Midbrain (tissue), 1 donor: ENCODE data around the gene ITPR2.
"Not testable (repeated sequence)": the region's sequence is repeated elsewhere in the genome, so short reads cannot be mapped to it uniquely, and the experiment has no call there.

Source experiments
- DNase-seq: peaks from one replicate; lab custom pipeline; 2025; lab: John Stamatoyannopoulos, UW

Gene ITPR2

DNA sequence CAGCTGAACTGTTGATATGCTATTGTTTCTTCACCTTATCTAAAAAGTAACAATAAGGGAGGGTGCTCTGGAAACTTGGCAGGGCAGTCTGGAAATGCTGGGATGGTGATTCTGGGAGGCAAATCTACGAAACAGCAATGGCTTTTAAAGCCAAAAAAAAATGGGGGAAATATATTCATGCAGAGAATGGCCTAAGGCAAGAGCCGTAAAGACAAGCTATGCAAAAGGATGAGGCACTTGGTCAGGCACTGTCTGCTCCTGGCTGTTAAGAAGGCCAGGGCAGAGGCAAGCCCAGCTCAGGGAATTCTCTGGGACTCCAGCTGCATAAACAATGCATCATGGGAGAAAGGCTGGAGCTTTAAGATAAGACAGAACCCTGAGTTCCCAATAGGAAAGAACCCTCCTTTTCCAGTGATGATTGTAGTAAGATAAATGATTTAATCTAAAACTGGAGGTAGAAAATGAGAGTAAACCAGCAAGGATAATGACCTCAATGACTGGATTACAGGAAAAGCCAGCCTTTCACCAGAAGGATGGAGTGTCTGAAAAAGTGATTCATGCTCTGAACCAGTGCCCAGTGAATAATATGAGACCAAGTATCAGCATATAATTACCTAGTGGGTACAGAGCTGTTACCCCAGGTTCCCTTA lies 46.0 kb downstream of the ITPR2 start:
- no peak for DNase-seq

DNA sequence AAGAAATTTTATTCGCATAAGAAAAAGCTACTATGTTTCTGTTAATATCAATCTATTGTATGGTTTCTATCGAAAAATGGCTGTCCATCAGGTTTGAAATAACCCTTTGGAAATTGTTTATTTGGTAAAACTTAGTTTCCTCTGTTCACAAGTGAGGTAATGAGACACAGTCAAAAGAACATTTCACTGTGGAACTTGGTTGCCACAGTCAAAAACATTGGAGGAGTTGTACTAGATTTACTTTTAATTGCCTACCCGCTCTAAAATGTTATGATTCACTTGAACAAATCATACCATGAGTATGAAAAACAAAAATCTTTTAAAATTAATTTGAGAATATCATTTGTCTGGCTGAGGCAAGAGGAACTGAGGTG lies 46.5 kb downstream of the ITPR2 start:
- DNase-seq: no peak

DNA sequence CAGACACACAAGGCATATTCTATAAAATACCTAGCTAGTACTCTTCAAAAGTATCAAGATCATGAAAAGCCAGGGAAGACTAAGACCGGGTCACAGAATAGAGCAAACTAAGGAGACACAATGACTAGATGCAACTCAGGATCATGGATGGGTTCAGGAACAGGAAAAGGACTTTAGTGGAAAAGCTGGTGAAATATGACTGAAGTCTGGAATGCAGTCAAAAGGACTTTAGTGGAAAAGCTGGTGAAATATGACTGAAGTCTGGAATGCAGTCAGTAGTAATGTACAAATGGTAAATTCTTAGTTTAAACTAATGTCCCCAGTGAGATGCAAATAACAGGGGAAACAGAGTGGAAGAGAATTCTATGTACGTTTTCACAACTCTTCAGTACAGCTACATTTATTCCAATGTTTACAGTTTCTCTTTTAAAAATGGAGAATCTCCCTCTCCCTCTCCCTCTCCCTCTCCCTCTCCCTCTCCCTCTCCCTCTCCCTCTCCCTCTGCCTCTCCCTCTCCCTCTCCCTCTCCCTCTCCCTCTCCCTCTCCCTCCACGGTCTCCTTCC lies 49.1 kb downstream of the ITPR2 start:
- not testable (repeated sequence) for DNase-seq

DNA sequence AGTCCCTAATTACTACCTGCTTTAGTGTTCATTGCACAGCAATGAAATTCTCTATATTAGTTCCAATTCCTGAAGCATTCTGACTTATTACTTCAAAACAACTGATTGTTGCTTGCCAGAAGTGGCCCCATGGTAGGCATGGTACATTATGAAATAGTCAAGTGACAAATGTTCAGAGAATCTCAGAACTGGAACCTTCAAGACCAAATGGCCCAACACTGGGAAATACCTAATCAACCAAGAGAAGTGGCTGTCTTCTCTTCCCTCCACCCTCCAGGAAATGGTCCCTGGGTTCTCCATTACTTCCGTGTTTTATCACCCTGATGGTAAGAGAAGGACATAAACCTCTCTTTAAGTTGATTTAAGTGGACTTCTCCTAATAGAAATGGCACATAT lies 49.9 kb downstream of the ITPR2 start:
- no peak for DNase-seq

DNA sequence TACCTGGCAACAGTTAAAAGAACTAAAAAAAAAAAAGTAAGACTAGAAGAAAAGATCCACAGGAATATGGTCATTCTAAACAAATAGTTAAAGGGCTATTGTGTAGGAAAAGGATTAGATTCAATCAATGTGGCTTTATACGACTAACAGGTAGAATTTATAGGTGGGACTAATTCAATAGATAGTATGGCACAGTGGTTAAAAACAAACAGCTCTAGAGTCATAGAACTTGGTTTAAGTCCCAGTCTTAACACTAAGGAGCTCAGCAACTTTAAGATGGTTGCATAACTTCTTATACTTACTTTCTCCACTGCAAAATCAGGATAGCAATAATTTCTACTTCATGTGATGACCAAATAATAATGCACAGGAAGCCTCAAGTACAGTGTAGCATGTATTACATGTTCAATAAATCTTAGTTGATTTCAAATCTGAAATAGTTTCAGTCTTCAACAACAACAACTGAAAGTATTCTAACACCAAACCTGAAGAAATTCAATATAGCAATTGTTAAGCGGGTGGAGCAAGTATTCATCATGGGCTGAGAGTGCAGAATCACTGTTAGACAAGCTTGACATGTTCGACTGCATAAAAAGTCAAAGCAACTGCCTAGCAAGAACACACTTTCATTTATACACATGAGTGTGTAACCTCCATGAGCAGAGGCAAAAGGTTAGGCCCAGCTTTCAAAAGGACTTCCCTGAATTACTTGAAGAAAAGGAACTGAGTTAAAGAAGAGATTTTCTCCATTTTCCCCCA lies 50.4 kb downstream of the ITPR2 start:
- no peak for DNase-seq

DNA sequence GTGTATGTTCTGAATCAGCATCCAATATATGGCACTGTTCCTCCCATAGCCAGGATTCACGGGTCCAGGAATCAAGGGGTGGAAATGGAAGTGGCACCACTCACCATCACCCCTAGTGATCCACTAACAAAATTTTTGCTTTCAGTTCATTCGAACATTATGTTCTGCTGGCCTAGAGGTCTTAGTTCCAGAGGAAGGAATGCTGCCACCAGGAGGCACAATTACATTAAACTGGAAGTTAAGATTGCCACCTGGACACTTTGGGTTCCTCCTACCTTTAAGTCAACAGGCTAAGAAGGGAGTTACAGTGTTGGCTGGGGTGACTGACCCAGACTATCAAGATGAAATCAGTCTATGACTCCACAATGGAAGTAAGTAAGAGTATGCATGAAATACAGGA lies 52.3 kb downstream of the ITPR2 start:
- DNase-seq: not testable (repeated sequence)

DNA sequence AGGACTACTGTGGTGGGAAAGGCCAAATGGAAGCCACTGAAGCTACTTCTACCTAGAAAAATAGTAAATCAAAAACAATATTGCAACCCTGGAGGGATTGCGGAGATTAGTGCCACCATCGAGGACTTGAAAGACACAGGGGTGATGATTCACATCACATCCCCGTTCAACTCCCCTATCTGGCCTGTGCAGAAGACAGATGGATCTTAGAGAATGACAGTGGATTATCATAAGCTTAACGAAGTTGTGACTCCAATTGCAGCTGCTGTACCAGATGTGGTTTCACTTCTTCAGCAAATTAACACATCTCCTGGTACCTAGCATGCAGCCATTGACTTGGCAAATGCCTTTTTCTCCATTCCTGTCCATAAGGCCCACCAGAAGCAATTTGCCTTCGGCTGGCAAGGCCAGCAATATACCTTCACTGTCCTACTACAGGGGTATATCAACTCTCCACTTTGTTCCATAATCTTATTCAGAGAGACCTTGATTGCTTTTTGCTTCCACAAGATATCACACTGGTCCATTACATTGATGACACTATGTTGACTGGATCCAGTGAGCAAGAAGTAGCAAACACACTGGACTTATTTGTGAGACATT lies 54.7 kb downstream of the ITPR2 start:
- not testable (repeated sequence) for DNase-seq

DNA sequence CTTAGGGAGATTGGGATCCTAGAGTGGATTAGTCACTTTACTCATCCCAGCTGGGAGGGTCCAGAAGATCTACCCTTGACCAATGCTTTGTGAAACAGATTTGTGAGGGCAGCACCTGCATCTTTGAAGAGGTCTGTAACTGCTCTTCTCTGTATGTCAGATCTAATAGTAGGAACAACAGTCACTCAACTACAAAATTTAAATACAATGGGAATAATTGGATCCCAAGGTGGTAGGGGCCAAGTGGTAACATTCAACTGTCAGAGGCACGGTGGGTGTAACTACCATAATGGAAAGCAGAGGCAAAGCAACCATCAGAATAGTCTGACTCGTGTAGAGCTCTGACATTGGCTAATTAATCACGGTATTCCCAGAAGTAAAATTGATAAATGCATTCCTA lies 55.8 kb downstream of the ITPR2 start:
- no peak for DNase-seq

DNA sequence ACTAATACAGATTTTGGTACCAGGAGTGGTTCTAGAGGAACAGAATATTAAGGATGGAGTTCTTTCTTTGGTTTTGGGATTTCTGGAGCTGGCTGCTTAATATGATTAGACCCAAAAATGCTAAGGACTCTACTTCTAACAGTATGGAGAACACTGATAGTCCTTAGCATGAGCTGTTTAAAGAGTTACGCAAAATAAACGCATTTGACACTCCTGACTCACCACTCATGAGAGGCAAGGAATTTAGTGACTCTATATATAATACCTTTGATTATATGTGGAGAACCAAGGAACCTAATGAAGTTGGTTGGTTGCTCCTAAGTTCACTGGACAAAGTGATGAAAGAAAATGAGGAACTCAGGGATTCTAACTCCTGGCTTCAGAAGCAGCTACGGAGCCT lies 57.0 kb downstream of the ITPR2 start:
- not testable (repeated sequence) for DNase-seq

DNA sequence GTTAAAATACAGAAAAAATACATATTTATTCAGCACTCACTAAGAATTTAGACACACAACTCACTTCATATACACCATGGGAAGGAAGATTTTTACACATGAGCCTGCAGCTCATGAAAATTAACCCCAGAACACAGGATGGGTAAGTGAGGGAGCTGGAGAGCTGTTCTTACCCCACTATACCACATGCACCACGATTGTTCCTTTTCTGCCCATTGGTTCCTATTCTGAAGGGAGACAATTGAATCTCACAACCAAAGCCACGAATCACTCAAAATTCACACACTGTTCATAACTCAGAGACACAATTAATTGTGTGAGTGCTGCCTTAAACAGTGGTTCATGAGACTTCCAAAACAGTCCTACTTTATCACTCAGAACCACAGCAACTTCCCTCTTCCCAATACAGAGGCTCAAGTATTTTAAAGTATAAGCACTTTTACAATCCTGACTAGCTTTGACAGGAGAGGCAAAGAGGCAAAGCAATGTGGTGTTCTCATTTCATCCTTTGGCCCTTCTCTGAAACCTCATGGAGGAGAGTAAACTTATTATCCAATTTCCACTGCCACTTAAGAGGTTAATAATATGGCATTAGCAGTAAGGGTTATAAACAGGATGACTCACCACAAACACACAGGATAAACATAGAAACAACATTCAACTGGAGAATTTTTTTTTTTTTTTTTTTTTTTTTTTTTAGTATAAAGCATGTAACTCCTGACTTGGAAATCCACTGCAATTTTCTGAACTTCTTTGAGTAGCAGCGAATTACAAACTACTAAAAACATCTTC lies 59.5 kb downstream of the ITPR2 start:
- no peak for DNase-seq

DNA sequence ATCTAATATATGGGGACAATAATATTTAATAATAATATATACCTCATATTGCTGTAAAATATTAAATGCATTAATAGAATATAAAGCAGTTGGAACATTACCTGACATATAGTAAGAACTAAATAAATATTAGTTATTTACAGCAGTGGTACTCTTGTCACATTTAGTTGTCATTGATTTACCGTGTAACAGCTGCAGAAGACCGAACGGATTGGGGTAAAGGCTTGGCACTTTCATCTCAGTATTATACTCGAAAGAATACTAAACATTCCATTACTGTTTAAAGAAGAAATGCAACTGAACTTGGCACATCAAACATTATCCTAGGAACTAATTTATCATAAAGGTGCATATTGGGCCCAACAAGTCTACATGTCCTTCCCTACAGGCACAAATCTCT lies 61.1 kb downstream of the ITPR2 start:
- DNase-seq: no peak

DNA sequence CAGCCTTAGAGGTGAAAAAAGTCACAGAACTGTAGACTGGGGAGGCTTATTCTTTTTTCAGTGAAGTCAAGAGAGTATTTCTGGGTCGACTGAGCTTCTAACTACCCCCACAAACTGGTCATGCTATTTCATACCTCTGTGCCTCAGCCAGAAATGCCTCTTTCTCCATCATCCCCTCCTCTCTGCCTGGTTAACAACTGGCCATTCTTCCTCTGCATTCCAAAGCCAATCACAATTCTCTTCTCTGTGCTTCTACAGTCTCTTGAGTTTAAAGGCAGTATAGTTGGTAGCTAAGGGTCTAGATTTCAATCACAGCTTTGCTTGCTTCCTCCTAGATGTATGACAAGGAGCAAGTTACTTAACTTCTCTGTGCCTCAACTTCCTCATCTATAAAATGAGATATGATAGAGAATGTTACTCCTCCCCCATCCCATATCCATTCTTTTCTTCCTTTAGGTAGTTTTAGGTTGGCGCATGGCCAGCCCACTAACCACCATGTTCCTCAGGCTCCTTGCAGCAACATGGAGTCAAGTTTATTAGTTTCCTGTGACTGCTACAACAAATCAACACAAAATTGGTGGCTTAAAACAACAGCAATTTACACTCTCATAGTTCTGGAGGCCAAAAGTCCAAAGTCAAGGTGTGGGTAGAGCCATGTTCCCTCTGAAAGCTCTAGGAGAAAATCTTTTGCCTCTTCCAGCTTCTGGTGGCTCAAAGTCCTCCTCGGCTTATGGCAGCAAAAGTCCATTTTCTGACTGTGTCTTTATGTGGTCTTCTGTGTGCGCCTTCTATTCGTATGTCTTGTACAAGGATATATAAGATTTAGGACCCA lies 62.5 kb downstream of the ITPR2 start:
- DNase-seq: no peak

DNA sequence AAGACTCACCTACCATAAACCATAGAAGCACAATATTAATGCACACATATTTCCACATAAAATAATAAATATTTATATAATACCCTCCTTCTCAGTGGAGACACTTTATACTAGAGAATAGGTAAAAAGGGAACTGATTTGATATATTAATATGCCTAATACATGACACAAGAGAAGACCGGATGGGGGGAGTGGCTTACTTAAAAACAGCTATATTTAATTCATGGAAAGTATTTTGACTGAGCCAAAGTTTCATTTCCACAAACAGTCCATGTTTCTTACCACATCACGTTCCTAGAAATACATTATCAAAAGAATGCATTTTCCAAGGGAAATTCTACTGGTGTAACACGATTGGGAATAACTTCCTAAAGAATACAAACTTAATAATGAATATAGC lies 63.4 kb downstream of the ITPR2 start:
- DNase-seq: no peak

DNA sequence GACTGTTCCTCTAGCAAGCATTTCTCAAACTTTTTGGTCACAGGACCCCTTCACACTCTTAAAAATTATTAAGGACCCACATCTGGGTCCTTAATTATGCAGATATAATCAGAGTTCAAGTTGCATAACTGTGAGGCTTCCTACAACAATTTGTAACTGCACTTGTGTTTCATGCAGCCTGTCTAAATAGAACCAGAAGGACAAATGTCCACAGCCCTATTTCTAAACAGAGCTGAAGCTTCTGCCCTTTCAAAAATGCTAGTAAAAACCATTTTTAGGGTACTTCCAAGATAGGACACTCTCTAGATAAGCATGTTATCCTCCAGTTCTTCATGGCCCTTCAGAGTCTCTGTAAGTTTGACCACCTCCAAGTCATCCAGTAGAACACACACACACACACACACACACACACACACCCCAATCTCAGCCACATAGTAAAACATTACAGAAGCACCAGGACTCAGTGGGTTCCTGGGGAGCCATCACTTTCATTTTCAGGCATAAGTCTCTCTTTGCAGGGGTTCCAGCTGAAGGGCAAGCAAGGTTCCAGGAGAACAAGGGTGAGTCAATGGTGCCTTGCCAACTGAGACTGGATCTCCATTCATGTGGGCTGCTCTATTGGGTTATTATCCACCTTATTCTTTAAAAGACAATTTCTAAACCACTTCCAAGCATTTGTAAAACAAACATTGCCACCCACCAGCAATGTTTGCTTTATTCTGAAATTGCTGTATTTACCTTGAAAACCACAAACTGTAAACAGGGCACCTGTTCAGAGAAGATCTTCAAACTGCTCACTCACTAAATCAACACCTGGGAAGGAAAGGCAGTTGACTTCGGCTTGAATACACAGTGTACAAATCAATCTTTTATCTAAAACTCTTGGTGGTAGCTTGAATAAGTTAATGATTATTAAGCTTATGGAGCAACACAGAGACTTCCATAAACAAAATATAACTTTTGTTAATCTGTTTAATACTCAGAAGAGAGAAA lies 64.1 kb downstream of the ITPR2 start:
- no peak for DNase-seq

DNA sequence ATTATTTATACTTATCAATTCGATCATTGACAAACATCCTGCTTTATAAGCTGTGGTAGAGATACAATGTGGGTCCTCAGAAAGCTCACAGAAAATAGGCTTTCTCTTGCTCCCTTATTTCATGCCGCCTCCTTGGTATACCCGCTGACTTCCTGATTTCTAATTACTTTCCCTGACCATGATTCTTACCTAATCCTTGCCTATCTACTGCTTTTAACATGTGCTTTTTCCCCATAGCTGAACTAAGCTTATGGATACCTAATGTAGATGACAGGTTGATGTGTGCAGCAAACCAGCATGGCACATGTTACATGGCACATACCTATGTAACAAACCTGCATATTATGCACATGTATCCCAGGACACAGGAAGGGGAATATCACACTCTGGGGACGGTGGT lies 65.1 kb downstream of the ITPR2 start:
- no peak for DNase-seq

DNA sequence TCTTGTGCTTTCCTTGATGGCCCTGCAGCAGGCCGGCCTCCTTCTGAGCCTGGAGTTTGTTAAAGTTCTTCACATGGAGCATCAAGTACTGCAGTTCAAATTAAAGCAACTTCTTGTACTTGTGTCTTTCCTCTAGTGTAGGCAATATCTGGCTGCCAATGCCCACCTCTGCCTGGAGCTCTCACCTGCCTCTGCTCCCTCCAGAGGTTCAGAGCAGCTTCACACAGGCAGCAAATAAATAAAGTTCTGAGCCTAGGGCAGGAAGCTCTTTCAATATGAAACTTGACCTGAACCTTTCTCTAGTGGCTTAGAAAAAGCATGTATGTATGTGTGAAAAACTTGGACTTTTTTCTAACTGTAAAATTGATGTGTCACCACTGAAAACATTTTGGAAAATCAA lies 65.9 kb downstream of the ITPR2 start:
- no peak for DNase-seq

DNA sequence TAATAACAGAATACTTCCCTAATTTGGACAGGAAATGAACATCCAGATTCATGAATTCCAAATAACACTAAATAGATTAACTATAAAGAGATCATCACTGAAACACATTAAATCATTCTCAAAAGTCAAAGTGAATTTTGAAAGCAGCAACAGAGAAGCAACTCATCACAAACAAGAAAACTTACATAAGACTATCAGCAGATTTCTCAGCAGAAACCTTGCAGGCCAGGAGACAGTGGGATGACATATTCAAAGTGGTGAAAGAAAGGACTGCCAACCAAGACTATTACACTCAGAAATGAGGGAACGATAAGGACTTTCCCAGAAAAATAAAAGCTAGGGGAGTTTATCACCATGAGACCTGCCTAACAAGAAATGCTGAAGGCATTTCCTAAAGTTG lies 70.8 kb downstream of the ITPR2 start:
- DNase-seq: no peak

DNA sequence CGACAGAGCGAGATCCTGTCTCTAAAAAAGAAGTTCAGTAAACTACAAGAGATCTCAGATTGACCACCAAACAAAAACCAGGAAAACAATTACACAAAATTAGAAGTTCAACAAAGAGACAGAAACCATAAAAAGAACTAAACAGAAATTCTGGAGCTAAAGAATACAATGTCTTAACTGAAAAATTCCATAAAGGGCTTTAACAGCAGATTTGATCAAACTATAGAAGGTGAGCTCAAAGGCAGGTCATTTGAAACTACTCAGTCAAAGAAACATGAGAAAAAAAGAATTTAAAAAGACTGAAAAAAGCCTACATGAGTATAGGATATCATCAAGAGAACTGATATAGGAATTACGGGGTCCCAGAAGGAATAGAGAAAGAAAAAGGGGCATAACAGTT lies 71.2 kb downstream of the ITPR2 start:
- DNase-seq: no peak

DNA sequence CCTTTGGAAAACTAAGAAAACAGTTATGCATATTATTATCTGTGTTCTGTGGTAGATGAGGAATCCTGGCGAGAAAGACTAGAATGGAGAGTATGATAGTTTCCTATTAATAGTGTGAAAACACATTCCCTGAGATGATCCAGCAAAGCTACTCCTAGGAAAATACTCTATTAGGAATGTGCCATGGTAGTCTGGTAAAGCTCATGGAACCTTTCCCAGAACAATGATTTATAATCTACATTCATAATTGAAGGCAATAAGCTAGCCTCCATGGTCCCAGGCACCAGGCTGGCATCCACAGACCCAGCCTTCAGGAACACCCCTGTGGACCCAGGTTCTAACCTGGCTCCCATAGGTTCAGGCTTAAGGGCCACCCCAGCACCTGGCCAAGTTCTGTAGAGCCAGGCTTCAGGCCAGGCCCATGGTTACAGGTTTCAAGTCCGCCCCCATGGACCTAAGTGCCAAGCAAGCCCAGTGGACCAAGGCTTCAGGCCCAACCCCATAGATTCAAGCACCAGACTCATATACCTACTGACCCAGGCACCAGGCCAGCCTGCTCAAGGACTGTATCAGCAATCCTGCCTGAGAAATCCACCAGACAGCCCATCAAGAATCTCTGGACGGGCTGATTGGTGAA lies 72.2 kb downstream of the ITPR2 start:
- no peak for DNase-seq

DNA sequence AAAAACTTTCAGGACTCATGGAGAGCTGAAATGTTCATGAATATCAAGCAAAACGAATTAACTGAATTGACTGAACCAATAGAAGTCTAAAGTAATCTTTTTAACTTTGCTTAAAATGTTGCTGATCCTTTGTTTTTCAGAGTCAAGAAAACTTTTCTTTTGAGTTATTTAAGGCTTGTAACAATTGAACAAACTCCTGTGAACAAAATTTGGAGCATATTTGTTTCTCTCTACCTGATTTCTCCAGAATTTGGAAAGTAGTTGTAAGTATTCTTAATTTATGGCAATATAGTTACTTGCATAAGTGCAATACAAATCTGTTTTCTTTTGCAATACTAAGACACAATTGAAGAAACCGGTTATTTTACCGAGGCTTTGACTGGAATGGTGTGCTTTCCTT lies 77.6 kb downstream of the ITPR2 start:
- not testable (repeated sequence) for DNase-seq
